Stimulated activated CD4-positive, alpha-beta T cell treated with anti-CD3 and anti-CD28 coated beads, Interleukin-15, amount 100 ng/mL, for 24 hours (primary cell): ENCODE results near the gene AZU1.

ENCODE experiments used
- DNase-seq: peaks from one replicate; pipeline ENCODE4 v3.0.0-alpha.2; 2020

The AZU1 gene

DNA sequence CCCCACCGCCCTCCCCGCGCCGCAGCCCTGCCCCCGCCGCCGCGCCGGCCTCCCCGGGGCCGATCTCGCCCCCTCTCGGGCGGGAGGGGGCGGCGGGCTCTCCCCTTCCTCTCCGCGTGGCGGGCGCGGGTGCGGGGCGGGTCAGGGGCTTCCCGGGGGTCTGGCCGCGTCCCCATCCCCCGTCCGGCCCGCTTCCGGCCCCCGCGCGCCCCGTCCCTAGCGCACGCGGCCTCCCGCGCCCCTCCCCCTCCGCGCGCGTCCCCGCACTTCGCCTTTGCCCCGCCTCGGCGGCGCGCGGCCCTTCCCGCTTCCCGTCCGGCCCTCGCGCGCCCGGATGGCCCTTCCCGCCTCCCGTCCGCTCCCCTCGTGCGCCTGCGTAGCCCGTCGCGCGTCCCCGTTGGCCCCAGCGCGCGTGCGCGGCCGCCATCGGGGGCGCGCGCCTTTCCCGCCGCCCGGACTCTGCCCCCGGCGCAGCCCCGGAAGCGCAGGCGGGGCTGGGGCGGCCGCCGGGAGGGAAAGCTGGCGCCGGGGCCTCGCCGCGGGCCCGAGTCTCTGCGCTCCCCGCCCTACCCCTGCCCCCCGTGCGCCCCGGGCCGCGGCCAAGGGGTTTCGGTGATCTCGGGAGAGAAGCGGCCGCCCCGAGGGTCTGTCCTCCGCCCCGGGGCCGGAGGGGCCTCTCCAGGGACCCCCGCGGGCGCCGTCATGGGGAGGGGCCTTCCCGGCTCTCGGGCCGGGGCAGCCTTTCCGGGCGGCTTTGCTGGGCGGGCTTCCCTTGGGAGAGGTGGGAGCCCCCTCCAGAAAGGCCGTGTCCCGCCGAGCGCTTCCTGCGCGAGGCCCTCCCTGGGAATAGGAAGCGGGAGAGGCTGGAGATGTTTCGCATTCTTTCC, 29.9 kb upstream of the AZU1 start:
- DNase-seq: peak; percentile 93

DNA sequence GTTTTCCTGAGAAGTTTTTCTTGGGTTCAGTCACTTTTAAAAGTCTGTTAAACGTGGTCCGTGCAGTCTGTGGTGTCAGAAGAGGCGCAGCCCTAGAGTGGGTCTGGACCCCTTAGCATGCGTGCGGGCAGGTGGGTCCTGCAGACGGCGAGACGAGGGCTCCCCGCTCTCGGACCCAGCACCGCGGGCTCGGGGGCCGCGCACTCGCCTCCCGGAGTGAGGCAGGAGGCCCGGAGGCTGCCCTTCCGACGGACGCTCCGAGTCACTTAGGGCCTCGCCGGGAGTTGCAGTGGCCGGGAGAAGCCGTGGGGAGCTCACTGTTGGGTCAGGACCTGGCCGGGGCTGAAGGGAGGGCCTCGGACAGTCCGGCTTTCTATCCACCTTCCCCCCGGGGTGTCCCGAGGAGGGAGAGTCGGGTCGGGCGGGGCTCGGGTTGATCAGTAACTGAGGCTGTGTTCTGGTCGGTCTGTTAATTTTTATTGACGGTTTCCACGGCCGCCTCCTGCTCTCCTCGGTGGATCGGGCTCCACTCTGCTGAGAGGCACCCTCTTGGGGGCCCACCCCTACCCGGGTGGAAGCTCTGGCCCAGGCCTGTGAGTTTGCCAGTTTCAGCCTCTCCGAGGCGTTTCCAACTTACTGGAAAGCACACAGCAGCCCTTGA, 29.1 kb upstream of the AZU1 start:
- DNase-seq: no peak

DNA sequence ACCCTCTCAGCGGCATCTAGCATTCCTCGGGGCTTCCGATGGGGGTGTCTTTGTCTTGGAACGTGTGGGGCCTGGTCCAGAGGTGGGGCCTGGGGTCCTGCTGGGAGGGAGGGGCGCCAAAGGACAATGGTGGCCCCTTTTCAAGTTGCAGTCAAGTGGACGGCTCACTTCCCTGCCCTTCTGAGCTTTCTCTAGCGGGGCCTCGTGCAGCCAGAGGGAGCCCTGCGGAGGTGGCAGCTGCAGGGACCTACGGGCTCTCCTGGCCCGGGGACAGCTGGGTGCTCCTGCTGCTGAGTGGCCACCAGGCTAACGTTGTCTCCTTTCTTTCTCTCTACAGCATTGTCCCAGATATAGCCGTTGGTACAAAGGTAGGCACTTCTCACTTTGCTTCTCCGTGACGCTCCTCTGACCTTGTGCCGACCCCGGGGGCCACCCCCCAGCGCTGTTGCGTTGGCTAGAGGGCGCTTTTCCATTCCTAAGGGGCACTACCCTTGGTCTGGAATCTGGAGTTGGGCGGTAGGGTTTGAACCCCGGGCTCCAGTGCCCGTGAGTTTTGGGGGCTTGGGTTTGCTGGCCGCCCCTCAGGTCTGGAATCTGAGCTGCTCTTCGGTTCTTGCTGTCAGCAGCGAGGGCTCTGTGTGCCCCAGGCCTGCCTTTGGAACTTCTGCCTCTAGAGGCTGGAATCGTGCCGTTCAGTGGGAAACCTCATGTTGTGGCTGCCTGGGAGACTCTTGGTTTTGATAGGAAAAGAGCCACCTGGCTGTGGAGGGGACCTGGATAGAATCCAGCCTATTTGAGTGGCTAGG, 28.4 kb upstream of the AZU1 start:
- DNase-seq: no peak

DNA sequence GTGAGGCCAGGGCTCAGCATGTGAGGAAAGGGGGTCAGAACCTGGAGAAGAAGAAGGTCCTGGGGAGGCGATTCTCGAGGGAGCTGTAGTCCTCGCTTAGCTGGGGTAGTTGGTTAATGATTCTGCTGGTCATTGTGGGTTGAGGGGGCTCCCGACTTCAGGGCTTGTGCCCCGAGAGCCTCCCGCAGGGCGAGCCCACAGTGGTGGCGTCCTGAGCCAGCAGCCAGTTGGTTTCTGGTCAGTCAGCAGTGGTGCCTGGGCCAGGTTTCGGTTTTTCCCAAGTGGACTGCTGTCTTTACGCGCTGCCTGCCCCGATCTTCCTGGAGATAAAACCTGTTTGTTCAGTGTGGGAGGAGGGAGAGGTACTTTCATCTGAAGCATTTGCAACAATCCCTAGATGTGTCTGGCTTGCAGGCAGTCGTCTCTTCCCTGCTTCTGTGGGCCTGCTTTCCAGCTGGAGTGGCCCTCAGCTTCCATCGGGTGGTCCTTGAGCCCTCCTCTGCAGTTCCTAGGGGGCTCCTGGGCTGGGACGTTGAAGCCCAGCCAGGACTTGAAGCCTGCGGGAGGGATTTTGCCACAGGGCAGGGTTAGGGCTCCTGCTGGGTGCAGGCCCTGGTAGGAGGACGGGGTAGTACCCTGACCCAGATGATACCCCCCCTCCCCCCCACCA, 27.1 kb upstream of the AZU1 start:
- no peak for DNase-seq

DNA sequence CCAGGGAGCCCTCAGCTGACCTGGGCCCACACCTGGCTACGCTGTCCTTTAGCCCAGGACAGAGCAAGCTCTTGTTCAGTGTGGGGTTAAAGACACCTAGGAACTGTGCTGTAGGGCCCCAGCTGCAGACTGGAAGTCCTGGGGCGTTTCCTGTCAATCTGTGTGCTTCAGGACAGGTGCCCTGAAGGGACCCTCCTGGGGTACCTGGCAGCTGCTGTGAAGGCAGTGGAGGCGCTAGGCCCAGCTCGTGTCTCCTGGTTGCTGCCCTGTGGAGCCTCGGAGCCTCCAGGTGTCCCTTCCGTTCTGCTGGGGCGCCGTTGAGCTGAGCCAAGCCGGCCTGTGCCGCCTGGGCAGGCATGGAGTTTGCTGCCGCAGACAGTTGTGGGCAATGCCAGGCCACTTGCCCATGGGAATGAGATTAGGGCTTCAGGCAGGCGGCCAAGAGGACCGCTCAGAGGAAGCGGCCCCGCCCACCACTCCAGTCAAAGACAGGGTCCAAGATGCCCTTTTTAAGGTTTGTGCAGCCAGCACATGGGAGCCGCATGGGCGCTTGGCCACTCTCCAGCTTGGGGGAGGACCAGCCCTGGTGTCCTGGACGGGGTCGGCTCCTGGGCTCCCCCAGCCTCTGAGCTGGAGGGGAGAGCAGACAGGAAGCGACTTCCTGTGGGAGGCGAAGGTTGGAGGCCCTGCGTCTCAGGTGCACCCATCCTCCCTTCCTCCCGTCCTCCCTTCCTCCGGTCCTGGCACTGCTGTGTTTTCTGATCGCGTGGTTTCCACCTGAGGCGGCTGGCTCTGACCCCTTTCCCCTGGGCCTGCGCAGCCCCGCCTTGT, 26.4 kb upstream of the AZU1 start:
- DNase-seq: no peak

DNA sequence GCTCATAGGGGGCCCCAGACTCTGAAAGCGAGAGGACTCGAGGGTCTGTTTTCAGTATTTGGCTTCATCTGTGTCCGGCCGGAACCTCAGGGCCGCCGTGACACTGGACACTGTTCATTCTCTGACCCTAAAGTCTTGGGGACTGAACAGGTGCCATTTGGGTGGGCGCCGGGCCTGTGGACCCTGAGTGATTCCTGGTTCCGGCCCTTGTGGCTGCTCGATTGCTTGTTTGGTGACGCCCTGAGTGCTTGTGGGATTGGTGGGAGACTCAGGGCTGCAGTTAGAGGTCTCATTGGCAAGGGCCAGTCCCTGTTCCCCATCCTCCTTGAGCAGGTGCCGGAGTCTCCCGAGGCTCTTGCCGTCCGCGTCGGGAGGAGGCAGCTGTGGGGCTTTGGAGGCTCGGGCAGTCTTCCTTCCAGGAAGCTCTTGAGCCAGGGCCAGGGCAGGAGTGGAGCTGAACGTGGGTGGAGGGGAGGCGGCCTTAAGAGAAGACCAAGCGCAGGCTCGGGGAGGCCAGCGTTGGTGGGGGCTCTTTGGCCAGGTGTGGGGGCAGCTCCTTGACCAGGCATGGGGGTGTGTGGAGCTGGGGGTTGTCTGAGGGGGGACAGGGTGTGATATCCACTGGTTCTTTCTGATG, 25.7 kb upstream of the AZU1 start:
- no peak for DNase-seq

DNA sequence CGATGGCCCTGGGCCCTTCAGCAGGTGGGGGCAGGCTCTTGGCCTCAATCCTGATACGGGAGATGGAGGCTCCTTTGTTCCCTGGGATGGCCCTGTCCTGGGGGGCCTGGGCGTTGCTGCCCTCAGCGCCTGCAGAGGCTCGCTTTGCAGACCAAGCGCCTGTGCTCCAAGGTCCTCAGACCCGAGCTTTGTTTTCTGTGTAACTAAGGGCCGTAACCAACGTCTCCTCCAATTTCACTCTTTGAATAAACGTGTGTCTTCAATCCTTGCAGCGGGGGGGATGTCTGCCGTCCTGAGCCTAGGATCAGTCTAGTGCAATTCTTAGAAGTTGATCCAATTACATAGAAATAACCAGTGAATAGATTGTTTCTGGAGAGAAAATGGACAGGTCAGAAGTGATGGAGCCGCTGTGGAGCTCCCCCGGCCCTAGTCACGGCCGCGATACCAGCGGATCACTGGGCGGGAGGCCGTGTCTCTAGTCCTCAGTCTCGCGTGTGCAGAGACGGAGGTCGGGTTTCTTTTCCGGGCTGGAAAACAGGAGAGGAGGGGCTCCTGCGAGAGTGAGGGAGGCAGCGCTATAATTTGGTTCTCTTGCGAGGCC, 25.0 kb upstream of the AZU1 start:
- no peak for DNase-seq

DNA sequence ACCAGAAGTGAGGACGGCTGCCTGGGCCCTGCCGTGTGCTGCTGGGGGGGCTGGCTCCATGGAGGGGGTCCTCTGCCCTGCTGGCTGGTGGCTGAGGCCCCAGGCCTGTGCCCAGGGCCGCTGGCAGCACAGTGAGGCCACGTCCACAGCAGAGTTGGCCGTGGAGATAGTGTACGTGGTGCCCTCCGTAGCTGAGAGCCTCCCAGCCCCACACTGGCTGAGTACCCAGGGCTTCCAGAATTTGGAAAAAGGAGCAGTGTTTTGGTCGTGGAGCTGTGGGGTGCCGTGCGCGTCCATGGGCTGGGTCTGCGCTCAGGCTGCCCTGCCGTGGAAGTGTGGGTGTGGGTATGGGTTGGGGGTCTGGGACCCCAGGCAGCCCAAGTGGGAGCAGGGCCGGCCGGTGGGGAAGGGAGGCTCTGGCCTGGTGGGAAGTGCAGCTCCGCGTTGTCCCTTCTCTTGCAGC, 24.5 kb upstream of the AZU1 start:
- no peak for DNase-seq

DNA sequence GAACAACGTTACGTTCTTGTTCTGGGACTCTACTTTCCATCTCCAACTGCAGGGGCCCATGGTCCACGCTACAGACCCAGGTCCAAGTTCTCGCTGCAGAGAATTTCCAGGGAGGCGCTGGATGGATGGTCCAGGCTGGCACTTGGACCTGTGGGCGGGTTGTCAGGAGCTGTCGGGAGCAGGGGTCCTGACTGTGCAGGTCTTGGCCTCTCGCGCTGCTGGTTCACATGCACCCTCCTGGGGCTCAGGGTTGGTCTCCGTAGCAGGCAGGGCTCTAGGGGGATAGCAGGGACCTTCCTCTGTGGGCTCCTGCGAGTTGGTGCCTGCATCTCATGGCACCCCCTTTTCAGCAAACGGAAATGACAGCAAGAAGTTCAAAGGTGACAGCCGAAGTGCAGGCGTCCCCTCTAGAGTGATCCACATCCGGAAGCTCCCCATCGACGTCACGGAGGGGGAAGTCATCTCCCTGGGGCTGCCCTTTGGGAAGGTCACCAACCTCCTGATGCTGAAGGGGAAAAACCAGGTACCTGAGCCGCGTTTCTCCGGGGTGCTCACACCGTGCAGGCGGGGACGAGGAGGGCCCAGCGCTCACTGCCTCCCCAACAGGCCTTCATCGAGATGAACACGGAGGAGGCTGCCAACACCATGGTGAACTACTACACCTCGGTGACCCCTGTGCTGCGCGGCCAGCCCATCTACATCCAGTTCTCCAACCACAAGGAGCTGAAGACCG, 23.8 kb upstream of the AZU1 start:
- DNase-seq: no peak

DNA sequence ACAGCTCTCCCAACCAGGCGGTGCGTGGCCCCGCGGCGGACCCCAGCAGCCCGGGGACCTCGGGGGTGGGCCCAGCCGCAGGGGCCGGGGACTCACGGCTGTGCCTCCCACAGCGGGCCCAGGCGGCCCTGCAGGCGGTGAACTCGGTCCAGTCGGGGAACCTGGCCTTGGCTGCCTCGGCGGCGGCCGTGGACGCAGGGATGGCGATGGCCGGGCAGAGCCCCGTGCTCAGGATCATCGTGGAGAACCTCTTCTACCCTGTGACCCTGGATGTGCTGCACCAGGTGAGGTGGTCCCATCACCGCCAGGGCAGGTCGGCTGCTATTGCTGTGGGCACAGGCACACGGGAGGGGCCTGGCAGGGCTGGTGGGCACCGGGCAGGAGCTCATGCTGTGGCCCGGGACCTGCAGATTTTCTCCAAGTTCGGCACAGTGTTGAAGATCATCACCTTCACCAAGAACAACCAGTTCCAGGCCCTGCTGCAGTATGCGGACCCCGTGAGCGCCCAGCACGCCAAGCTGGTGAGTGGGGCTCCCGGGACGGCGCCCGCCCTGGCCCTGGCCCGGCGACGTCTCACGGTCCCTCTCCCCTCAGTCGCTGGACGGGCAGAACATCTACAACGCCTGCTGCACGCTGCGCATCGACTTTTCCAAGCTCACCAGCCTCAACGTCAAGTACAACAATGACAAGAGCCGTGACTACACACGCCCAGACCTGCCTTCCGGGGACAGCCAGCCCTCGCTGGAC, 23.0 kb upstream of the AZU1 start:
- DNase-seq: no peak

DNA sequence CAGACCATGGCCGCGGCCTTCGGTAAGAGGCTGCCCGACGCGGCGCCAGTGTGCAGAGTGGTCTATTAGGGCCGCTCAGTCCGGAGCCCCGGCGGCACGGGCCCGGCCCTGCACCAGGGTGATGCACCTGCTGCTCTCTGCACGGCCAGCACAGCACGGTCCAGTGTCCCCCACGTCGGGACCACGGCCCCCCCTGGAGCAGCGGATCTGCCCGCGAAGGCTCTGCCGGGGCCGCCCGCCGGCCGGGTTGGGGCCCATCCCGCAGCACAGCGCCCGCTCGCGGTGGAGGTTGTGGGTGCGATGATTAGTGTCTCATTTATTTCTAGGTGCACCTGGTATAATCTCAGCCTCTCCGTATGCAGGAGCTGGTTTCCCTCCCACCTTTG, 22.5 kb upstream of the AZU1 start:
- DNase-seq: no peak

DNA sequence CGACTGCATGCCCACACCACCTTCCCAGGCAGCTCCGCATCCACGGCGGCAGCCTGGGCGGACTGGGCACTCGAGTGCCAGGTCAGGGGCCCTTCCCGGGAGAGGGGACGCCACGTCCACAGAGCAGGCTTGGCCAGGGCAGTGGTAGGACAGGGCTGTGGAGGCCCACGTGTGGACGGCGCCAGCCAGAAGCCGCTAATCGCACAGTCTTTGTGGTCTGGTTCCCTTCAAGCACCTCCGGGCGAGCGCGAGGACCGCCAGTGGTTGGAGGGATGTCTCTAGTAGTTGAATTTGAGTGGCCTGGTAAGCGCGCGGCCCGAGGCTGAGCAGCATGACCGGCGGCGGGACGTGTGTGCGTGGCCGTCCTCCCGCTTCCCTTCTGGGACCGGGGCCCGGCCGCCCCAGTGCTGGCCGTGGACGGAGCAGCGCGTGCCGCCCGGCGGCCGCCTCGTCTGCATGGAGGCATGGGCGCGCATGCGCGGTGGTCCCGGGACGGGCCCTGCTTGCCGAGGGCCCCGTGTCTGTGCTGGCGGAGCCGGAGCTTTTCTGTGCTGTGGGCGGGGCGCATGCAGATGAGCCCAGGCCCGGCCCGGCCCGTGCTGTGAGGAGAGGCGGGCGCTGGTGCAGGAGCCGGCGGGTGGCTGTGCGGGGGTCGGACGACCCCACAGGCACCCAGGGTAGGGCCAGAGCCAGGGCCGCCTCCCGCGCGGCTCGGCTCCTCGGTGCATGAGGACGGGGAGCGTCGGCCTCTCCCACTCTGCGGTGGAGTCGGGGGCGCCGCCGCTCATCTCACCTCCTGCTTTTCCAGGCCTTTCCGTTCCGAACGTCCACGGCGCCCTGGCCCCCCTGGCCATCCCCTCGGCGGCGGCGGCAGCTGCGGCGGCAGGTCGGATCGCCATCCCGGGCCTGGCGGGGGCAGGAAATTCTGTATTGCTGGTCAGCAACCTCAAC, 21.8 kb upstream of the AZU1 start:
- DNase-seq: no peak

DNA sequence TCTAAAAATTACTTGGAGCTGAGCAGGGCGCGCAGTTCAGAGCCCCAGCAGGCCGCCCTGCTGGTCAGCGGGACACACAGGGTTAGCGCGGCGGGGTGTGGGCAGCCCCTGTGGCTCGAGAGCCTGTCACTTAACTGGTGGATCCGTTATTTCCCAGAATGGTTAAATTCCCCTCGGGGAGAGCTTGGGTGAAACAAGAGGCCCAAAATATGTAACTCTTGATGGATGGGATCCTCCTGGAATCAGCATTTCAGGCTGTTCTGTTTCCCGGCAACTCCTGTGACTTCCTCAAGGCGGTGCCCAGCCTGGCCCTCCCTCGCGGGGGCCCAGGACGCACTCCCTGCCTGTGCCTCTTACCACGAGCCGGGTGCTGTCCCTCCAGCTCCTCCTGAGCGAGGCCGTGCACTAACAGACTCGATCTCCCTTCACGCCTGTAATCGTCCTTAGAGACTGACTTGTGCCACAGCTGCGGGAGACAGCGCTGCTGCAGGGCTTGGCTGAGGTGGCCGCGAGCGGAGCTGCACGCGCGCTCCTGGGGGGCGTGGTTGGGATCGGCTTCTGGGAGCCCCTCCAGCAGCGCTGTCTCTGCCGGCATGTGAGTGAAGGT, 20.7 kb upstream of the AZU1 start:
- DNase-seq: no peak

DNA sequence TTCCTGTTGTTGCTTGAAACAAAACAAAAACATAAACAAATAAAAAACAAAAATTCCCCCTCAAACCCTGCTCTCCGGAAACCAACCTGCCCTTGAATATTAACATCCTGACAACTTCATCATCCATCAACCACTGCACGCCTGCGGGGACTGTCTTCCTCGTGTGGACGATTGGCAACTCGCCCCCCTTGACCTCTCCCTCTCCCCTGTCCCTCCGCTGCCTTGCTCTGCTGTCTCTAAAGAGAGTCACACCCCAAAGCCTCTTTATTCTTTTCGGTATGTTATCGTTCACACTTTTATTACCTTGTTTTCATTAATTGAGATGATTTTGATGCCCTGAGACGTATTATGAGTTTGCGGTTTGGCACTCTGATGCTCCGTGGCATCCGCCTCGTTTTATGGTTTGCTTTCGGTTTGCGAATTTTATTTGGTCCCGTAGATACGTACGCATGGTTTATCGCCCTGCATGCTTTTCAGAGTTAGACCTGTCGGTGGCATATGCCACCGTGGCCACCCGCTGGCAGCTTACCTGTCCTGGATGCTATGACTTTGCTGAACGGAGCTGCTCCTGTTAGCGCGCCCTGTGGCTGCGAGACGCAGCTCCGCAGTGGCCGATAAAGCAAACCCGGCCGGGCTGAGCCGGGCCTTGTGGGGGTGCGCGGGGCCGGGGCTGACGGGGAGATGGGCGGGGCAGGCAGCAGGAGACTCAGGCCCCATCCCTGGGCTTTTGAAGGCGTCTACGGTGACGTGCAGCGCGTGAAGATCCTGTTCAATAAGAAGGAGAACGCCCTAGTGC, 19.8 kb upstream of the AZU1 start:
- no peak for DNase-seq

DNA sequence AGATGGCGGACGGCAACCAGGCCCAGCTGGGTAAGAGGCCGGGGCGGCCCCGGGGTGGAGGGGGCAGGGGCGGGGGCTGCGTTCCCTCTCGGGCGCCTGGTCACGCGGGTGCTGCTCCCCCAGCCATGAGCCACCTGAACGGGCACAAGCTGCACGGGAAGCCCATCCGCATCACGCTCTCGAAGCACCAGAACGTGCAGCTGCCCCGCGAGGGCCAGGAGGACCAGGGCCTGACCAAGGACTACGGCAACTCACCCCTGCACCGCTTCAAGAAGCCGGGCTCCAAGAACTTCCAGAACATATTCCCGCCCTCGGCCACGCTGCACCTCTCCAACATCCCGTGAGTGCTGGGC, 19.2 kb upstream of the AZU1 start:
- no peak for DNase-seq

DNA sequence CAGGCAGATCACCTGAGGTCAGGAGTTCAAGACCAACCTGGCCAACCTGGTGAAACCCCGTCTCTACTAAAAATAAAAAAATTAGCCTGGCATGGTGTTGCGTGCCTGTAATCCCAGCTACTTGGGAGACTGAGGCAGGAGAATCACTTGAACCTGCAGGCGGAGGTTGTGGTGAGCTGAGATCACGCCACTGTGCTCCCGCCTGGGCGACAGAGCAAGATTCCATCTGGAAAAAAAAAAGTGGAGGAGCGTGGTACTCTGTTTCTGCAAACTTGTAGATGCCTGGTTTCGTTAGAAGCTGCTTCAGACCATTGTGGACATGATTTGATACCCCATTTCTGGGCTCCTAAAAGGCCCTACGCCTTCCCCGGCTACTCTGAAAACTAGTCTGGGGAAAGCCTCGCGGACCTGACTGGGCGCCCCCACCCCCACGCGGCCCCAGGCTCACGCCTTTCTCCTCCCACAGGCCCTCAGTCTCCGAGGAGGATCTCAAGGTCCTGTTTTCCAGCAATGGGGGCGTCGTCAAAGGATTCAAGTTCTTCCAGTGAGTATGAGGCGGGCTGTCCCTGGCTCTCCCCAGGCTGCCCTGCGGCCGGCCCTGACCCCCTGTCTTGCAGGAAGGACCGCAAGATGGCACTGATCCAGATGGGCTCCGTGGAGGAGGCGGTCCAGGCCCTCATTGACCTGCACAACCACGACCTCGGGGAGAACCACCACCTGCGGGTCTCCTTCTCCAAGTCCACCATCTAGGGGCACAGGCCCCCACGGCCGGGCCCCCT, 17.4 kb upstream of the AZU1 start:
- no peak for DNase-seq
